ENCODE results near the gene BMP3.
A peak's percentile ranks its signal among the peaks of the same experiment; 100 is the strongest.

The BMP3 gene

DNA sequence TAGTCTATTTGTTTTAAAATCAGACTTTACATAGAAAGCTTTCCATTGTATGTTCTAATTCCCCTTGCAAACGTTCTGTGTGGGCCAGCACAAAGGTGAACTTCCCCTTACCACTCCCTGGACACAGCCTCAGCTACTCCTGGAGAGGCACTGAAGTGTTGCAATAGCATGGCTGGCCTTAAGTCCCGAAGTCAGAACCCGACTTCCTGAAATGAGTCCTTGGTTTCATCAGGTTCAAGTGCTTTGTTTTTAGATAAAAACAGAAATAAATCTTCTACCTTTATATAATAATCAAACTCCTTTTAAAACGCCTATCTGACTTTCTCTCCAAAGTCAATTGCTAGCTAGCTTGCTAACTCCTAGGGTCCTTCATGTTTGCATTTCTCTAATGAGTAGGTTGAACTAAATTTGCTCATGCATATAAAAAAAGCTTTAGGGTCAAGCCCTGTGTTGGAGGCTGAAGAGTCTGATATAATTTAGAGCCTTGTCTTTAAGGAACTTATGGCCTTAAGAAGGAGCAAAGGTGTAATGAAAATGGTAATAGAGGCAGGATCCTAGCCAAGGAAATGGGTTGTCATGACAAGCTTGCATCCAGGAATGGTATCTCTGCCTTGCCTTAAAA lies 9.0 kb downstream of the BMP3 start:
- DNase-seq (ENCODE audit: extremely low spot score, insufficient read length, low read depth), result no peak
- FAIRE-seq, result no peak

DNA sequence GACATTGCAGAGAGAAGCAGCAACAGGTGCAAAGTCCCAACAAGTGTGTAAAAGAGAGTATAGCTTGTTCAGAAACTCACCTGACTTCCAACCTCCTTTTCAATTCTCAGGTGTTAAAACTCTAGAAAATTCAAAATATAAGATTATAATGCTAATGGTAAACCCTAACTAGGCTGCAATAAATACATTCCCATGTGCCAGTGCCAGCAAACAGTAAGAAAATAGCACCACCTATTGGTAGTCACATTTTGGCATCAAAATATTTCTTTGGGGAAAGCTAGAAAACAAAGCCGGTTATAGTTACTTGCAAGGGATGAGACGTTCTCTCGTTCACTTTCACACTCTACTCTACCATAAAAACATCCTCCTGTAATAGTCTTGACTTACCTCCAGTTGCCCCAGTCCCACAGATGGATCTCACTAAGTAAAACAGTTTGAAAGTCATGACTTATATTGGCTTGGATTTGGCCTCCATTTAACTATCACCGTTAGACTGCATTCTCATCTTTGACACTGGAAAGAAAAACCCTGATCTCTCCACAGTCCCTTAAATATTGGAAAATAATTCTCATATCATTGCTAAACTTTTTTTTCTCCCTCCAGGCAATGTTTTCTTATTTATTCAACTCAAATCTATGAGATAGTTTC lies 9.6 kb downstream of the BMP3 start:
- FAIRE-seq (peak; percentile 65), DNase-seq (ENCODE audit: extremely low spot score, insufficient read length, low read depth) (no peak)

DNA sequence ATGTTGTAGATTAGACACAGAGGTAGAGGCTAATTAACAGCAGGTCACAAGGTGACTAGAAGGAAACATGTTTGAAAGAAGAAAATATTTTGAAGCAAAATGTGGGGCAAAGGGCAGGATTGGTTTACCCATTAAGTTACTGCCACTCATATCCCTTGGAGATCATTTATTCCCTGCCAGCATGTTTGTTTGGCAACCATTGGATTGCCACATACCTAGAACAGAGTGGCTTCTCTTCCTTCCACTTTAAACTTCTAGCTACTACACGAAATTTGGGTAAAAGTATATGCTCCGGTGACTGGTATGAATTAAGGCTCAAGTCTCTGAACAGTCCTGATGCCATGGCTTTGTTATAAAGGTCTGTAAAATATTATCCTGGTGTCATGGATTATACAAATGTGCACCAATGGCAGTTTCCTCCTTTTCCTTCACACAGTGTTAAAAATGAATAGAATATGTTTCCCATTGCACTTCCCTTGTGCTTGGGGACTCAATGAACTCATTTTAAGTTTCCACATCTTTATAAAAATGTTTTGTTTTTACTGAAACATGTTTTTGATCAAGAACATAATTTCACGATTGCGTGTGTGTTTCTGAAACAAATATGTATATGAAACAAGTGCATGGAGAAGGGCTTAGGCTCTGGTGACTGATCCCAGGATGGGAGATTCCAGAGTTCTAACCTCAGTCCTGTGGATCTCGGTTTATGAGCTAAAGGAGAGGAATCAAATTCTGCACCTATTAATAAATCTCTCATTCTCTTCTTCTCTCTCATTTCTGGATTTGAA lies 12.3 kb downstream of the BMP3 start:
- no peak for FAIRE-seq
- no peak for DNase-seq (ENCODE audit: extremely low spot score, insufficient read length, low read depth)

DNA sequence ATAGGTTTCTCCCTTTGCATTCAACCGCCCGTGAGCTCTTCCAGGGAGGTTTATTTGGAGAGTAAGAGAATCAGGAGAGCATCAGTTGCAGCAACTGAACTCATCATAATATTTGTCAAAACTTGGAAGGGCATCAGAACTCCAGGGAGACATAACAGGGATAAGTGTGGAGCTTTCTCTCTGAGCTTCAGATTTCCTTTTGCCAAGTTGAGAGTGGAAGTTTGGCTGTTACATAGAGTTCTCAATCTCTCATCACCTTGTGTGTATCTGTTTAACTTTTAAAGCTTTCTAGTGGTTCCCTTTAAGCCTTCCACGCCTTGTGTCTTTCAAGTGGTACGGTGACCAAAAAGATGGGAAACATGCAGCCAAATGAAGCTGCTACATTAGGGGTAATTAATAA lies 18.8 kb downstream of the BMP3 start:
- DNase-seq (ENCODE audit: extremely low spot score, insufficient read length, low read depth) (no peak), FAIRE-seq (no peak)

DNA sequence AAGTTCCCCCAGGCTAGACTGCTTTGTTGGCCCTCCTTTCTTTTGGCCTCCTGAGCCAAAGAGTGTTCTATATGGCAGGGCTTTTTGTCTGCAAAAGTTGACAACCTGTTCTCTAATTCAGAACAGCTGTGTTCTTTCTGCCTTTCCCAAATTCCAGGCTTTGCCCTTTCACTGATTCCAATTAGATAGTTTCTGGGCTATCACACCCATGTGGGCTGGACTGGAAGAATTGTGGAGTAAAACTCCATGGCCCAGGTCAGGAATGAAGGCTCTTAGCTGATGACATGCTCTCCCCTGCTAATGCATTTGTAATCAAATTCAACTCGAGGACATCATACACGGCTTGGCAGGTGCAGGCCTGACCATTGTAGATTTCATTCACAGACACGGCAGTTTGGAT lies 19.4 kb downstream of the BMP3 start:
- no peak for DNase-seq (ENCODE audit: extremely low spot score, insufficient read length, low read depth)
- no peak for FAIRE-seq

DNA sequence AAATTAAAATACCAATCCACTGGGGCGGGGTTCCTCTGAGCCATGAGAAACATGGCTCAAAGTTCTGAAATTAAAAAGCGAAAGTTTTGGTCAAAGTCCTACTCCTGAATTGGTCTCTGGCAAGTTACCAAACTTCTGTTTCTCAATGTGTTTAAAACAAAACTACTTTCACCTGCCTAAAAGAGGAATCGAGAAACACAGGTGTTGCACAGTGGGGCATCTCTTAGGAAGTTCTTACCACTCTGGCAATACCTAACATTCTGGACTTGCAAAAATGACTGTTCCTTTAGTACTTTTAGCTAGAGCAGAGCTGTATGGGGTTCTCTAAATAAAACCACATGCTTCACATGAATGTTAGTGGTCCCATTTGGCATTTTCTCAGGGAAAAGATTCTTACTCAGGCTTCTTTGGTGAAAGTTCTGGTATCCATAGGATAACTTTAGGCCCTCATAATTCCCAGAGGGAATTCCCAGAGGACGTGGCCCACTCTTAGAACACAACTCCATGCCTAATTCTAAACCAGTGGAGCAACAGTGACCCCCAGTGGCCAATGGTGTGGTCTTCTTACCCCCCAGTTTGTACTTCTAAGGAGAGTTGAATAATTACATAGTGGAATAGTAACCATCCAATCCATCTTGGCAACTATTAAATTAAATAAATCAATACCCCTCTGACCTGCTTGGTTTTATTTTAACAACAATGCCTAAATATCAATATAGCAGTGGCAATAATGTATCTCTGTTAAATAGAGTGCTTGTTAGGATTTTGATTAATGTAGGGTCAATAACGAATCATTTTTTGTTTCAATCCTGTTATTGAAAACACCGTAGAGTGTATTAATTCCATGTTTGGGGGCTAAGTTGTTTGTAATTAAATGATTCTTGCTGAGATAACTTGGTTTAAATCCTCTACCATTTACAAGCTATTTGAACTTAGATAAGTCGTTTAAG lies 21.9 kb downstream of the BMP3 start:
- peak; percentile 96 for FAIRE-seq
- DNase-seq (ENCODE audit: extremely low spot score, insufficient read length, low read depth), result no peak

DNA sequence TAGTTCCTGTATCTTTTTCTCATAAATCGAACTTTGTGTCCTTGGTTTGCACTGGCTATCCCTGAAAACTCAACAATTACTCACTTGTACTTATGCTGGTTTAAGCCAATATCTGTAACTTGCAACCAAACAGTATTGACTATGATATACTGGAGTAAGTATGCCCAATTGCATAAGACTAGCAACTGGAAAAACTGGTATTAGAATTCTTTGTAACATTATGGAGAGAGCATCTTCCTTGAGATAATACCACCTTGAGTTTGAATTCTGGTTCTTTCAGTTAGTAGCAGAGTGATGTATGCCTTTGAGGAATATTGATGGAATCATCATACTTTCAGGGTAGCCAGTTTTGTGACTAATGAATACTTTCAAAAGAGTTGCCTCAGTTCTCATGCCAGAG lies 28.1 kb downstream of the BMP3 start:
- FAIRE-seq (no peak), DNase-seq (ENCODE audit: extremely low spot score, insufficient read length, low read depth) (no peak)

DNA sequence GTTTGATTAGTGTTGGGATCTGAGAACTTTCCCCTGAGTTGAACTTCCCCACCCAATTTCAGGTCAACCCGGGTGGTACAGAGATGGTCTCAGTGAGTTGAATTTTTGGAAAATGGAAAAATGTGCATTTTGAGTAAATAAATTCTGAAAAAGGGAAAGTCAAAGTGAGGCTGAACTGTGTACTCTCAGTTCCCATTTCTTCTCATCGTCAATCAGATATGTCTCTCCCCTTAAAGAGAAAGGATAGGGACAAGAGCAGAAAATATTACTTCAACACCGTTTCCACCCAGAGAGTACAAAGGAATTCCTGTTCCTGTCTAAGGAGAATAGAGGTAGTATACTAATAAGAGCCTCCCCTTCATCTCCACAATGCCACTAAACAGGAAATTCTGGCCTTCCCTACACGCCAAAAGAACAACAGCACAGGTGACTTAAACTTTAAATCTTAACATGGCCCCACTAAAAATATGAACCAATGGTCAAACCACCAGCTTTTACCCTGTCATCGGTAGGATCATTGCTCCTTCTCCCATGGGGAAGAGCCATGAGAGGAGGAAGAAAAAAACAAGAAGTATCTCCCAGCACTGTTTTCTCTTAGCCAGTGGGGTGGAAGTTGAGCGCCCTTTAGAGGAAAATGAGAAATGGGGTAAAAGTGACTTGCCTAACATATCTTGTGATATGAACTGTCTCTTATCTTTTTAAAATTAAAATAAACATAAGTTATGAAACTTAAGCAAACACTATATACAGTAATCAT lies 30.3 kb downstream of the BMP3 start:
- DNase-seq (ENCODE audit: extremely low spot score, insufficient read length, low read depth) (no peak), FAIRE-seq (no peak)

DNA sequence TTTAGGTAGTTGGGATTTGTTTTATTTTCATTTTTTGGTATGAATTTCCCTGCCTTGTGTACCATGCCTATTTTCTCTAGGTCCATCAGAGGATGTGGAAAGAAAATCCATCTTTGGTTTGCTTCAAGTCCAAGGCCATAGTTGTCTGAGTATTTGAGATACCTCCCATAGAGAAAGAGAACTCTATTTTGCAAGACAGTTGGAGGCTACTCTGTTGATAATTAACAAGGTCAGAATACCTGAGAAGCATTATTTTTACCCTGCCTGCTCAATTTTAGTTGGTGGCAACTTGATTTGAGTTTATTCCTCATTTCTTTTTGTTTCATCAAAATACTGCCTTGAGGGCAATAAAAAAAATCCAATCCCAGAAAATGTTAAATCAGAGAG lies 30.8 kb downstream of the BMP3 start:
- FAIRE-seq, result no peak

DNA sequence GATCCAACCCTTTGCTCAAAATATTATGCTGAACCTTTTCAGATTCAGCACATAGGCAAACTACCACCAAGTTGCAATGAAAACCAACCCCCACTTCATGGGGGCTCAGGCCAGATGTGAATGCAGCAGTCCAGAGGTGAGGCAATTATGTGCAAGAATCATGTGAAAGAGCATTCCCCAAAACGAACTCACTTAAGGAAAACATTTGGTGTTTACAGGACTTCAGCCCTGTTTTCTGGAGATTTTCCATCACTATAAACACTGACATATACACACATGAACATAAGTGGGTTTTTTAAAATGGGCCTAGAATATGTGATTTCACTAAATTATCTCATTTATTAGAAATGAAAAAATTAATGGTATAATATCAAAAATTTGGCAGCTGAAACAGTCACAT lies 31.5 kb downstream of the BMP3 start:
- DNase-seq (ENCODE audit: extremely low spot score, insufficient read length, low read depth) (no peak), FAIRE-seq (no peak)

More for the DNA sequence above, 30.8 kb downstream of the BMP3 start:
- DNase-seq (ENCODE audit: extremely low spot score, insufficient read length, low read depth), result no peak

DNA sequence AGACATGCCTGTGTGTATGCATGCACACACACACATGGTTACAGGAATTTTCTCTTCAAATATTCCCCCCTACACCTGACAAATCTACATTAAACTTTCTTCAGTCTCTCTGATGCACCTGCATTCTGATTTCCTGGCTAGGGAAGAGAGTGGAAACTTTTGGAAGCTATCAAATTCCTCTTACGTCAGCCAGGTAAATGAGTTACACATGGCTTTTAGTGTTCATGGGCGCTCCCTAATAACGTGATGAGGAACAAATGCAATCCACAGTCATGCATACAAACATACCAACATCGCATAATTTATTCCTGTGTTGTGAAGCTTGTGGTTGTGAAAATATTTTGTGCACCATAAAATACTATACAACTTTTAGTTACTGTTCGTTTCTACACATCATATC lies 34.9 kb downstream of the BMP3 start:
- no peak for DNase-seq (ENCODE audit: extremely low spot score, insufficient read length, low read depth)
- FAIRE-seq, result no peak

DNA sequence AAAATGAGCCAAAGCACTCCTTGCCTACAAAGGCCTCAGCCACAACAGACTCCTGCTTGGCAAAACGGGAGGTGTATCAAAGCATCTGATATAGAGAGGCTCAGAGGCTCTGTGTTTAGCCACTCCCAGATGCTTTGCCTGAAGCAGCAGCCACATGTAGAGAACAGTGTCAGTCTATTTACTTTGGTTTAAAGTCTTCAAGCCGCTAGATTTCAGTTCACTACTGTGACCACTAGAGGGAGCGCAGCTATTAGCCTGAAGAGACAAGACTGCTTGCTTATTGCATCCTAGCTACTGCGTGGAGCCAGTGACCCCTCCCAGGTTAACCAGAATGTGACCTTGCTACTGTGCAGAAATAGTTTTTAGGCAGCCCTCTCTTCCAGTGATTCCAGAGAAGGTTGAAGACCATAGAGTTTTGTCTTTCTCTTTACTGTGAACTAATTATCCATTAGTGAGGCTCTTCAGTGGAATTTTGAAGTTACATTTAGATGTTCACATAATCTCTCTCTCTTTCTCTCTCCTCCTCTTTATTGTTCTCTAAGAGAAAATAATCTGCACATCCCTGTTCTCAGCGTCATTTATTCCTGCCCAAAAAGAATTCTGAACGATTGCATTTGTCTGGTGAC lies 39.3 kb downstream of the BMP3 start:
- FAIRE-seq (peak; percentile 86), DNase-seq (ENCODE audit: extremely low spot score, insufficient read length, low read depth) (peak; percentile 1)

DNA sequence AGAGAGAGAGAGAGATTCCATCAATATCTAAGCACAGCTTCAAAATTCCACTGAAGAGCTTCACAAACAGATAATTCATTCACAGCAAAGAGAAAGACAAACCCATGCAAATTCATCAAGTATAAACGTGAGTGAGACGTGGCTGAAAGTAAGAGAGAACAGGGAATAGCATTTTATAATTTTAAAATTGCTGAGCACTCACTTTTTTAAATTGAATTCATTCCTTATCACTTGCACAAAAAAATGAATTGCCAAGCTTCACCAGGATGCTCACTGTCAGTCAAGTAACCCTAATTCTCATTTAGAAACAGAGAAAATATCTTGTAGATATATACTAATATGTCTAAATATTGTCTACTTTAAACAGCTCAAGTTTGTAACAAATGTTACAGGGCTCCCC lies 40.5 kb downstream of the BMP3 start:
- FAIRE-seq (no peak), DNase-seq (ENCODE audit: extremely low spot score, insufficient read length, low read depth) (no peak)

DNA sequence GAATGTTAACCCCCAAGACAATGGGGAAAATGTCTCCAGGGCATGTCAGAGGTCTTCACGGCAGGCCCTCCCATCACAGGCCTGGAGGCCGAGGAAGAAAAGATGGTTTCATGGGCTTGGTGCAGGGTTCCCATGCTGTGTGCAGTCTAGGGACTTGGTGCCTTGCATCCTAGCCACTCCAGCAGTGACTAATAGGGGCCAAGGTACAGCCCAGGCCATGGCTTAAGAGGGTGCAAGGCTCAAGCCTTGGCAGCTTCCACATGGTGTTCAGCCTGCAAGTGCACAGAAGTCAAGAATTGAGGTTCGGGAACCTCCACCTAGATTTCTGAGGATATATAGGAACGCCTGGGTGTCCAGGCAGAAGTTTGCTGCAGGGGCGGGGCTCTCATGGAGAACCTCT lies 50.6 kb downstream of the BMP3 start:
- DNase-seq (ENCODE audit: extremely low spot score, insufficient read length, low read depth) (no peak), FAIRE-seq (no peak)

DNA sequence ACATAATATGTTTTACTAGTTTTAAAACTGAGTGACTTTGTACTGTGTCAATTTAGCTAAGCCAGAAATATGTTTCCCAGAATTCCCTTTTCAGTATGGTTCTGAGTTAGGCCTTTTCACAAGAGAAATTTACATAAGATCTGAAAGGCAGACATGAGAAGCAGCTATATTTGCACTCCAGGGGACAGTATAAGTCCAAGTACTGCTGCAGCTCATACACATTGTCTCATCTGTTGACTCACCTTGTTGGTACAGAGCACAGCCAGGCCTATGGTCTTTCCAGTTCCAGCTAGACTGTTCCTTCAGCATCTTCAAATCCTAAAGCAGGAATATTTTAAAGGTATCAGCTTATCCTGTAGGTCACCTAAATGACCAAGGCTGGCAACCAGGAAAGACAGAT lies 53.5 kb downstream of the BMP3 start:
- DNase-seq (ENCODE audit: extremely low spot score, insufficient read length, low read depth), result no peak
- FAIRE-seq, result no peak

DNA sequence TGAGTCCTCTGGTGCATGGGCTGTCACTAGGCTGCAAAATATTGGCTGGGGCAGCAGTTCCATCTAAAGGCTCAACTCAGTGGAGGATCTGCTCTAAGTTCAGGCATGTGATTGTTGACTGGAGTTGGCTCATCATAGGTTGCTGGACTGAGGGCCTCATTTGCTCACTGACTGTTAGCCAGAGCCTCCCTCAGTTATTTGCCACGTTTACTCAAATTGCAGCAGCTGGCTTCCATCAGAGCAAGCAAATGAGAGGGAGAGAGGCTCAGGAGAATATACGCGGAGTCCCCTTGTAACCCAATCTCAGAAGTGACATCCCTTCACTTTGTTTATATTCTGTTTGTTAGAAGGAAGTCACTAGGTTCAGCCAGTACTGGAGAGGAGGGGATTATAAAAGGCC lies 54.1 kb downstream of the BMP3 start:
- FAIRE-seq (no peak), DNase-seq (ENCODE audit: extremely low spot score, insufficient read length, low read depth) (no peak)

DNA sequence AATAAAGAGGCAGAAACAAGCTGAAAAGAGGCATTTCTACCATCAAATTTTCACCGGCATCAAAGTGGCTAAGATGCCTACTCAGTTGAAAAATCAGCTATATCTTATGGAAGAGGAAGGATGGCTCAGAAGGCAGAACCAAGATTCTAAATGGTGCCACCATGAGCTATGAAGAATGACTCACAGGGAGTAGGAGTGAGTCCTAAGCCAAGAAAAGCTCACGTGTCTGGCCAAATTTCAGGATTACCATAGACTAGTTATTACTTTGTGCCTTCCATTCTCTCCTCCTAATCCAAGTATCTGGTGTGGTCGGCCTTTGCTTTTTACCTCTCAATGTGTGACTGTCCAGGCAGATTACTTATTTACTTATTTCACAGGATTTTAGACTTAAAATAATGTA lies 54.8 kb downstream of the BMP3 start:
- DNase-seq (ENCODE audit: extremely low spot score, insufficient read length, low read depth), result no peak
- no peak for FAIRE-seq

DNA sequence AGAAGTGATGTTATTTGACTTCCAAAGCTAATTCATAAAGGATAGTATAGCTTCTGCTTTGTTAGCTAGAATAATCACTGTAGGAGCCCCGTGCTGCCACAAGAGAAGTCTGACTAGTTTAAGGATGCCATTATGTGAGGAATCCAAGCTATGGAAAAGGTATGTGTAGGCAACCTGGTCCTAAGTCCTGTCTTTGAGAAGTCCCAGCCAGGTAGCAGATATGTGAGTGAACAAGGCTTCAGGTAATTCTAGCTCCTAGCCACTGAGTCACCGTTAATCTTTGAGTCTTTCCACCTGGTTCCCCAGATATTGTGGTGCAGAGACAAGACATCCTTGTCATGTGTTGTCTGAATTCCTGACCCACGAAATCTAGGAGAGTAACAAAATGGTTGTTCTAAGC lies 55.5 kb downstream of the BMP3 start:
- FAIRE-seq (no peak), DNase-seq (ENCODE audit: extremely low spot score, insufficient read length, low read depth) (no peak)

DNA sequence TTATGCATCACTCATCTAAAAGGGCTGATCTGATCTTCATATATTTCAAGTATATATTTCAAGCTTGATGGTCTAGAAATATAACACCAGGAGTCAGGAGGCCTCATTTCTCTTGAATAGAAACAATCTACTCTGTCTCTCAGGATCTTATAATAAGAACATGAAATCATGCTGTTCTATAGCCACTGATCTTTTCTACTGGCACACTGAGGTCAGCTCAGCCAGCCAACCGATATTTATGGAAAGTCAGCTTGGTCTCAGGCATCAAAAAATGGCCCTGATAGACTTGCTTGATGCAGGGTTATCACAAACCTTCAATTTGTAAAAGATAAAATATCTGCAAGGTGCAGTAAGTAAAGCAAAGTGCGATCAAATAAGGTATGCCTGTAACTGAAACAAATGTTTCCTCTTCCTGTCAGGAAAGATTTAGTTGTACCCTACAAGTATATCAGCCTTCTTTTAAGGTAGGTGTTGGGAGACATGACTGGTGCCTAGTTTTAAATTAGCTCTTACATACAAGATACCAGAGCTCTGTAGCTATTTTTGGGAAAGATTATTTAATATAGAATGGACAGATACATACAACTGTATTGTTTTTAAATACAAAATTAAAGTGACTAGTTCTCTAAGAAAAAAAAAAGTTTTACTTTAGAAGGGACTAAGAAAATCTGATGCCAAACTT lies 63.4 kb downstream of the BMP3 start:
- FAIRE-seq (no peak), DNase-seq (ENCODE audit: extremely low spot score, insufficient read length, low read depth) (no peak)
